H1 (cell line): ENCODE data around the gene WNT7A. TPM values are rescaled to one million over a fixed set of nuclear protein-coding genes. Genes with fewer than 3 reads are reported as not detected.

Experiments used
- CTCF ChIA-PET: fragments of 300-600 bp; sonication (Branson Sonifier 250); formaldehyde crosslinking; loops from one replicate; lab custom pipeline; 2021; ENCODE audit not compliant: partially characterized antibody; lab: Charles Lee
- POLR2A ChIA-PET: fragments of 300-600 bp; sonication (Branson Sonifier 250); formaldehyde crosslinking; loops from one replicate; lab custom pipeline; 2021; ENCODE audit warnings: inconsistent platforms; ENCODE audit not compliant: partially characterized antibody; lab: Charles Lee
- DNase-seq, 2 experiments: peaks; one replicate each; pipeline versions ENCODE4 v3.0.0 to v3.0.0-alpha.2; 2010 to 2022; ENCODE audit warnings: low spot score in 2 of 2, low read depth in 1 of 2, mixed read lengths in 1 of 2
- FAIRE-seq: peaks from 2 replicates; lab custom pipeline; 2011; peaks lifted over from hg19 to GRCh38; lab: Jason Lieb, UNC
- H2AFZ ChIP-seq: 2 replicates; pipeline ENCODE4 v1.8.1; 2012; ENCODE audit warnings: low read length, inconsistent platforms
- H2AK5ac ChIP-seq: 2 replicates; pipeline ENCODE4 v1.6.1; 2013; ENCODE audit warnings: low read depth, low read length
- H2BK120ac ChIP-seq: replicated peaks from 2 replicates; pipeline ENCODE3; 2013; ENCODE audit warnings: low read depth, low read length, inconsistent platforms
- H2BK12ac ChIP-seq: 2 replicates; pipeline ENCODE4 v1.6.1; 2013; ENCODE audit warnings: low read depth, low read length
- H2BK15ac ChIP-seq: 2 replicates; pipeline ENCODE4 v1.6.1; 2013; ENCODE audit warnings: low read length
- H2BK20ac ChIP-seq: 2 replicates; pipeline ENCODE4 v1.6.1; 2013; ENCODE audit warnings: low read length
- H2BK5ac ChIP-seq: 2 replicates; pipeline ENCODE4 v1.6.1; 2013; ENCODE audit warnings: low read depth, low read length
- H3K14ac ChIP-seq: 2 replicates; pipeline ENCODE4 v1.6.1; 2013; ENCODE audit warnings: inconsistent platforms; ENCODE audit not compliant: insufficient read length
- H3K18ac ChIP-seq: 2 replicates; pipeline ENCODE4 v1.6.1; 2013; ENCODE audit warnings: low read length; ENCODE audit errors: extremely low read depth
- H3K23ac ChIP-seq: 2 replicates; pipeline ENCODE4 v1.6.1; 2013; ENCODE audit warnings: inconsistent platforms; ENCODE audit not compliant: insufficient read length
- H3K23me2 ChIP-seq: 2 replicates; pipeline ENCODE4 v1.6.1; 2013; ENCODE audit warnings: low read depth, low read length
- H3K27ac ChIP-seq: 2 replicates; pipeline ENCODE4 v1.6.1; 2011; ENCODE audit warnings: low read depth, low read length, inconsistent platforms
- H3K27me3 ChIP-seq, 4 experiments: replicated peaks in 1 of 4; 1 replicate in 1 of 4; 2 replicates in 3 of 4; pipeline versions ENCODE4 v1.6.1 to v1.8.1; 2011 to 2013; ENCODE audit warnings: low read length in 3 of 4, mild to moderate bottlenecking in 3 of 4, inconsistent platforms in 2 of 4, mixed read lengths in 2 of 4, moderate library complexity in 1 of 4; ENCODE audit not compliant: control insufficient read depth in 3 of 4, insufficient read depth in 3 of 4; ENCODE audit errors: extremely low read depth in 1 of 4
- H3K36me3 ChIP-seq, 4 experiments: 2 replicates each; pipeline versions ENCODE4 v1.6.1 to v1.8.1; 2011 to 2013; ENCODE audit warnings: mild to moderate bottlenecking in 4 of 4, low read length in 3 of 4, moderate library complexity in 2 of 4, control low read depth in 1 of 4, inconsistent platforms in 1 of 4; ENCODE audit not compliant: insufficient read depth in 4 of 4, control insufficient read depth in 2 of 4
- H3K4ac ChIP-seq: replicated peaks from 2 replicates; pipeline ENCODE3; 2013; ENCODE audit warnings: low read length, low read depth, mixed read lengths, inconsistent platforms; ENCODE audit not compliant: insufficient read length
- H3K4me1 ChIP-seq, 4 experiments: replicated peaks in 1 of 4; 1 replicate in 1 of 4; 2 replicates in 3 of 4; pipeline versions ENCODE4 v1.6.1 to v1.8.1; 2011 to 2013; ENCODE audit warnings: low read length in 3 of 4, inconsistent platforms in 2 of 4, mixed read lengths in 1 of 4; ENCODE audit not compliant: insufficient read depth in 4 of 4, control insufficient read depth in 3 of 4
- H3K4me2 ChIP-seq, 2 experiments: 2 replicates each; pipeline versions ENCODE4 v1.6.1 to v1.8.1; 2011 to 2013; ENCODE audit warnings: low read depth in 2 of 2, low read length in 2 of 2, control low read depth in 1 of 2, inconsistent platforms in 1 of 2, mild to moderate bottlenecking in 1 of 2; ENCODE audit not compliant: insufficient read depth in 1 of 2
- H3K4me3 ChIP-seq, 4 experiments: fragments of 200-600, 300-600 bp in 1 of 4; sonication (generic), shearing (Covaris generic), sonication (Bioruptor Twin) in 1 of 4; 2 replicates each; pipeline versions ENCODE4 v1.5.1 to v1.8.1; 2011 to 2016; ENCODE audit warnings: low read length in 4 of 4, low read depth in 3 of 4, control low read depth in 2 of 4, inconsistent platforms in 2 of 4, mild to moderate bottlenecking in 2 of 4, mixed read lengths in 1 of 4, moderate library complexity in 1 of 4; ENCODE audit not compliant: insufficient read depth in 2 of 4; ENCODE audit errors: extremely low read depth in 1 of 4
- H3K56ac ChIP-seq: replicated peaks from 2 replicates; pipeline ENCODE3; 2013; ENCODE audit warnings: low read depth, mild to moderate bottlenecking, mixed read lengths, low read length, inconsistent platforms; ENCODE audit not compliant: insufficient read length
- H3K79me1 ChIP-seq: 2 replicates; pipeline ENCODE4 v1.6.1; 2013; ENCODE audit warnings: low read depth, low read length, control low read depth
- H3K79me2 ChIP-seq, 2 experiments: 2 replicates each; pipeline versions ENCODE4 v1.6.1 to v1.8.1; 2012 to 2013; ENCODE audit warnings: low read length in 2 of 2, mild to moderate bottlenecking in 2 of 2, inconsistent platforms in 1 of 2; ENCODE audit not compliant: insufficient read depth in 2 of 2, control insufficient read depth in 1 of 2
- H3K9ac ChIP-seq, 4 experiments: replicated peaks in 1 of 4; 1 replicate in 1 of 4; 2 replicates in 3 of 4; pipeline versions ENCODE4 v1.6.1 to v1.8.1; 2011 to 2013; ENCODE audit warnings: low read depth in 3 of 4, low read length in 3 of 4, control low read depth in 2 of 4, mild to moderate bottlenecking in 2 of 4, moderate library complexity in 2 of 4, inconsistent platforms in 1 of 4; ENCODE audit errors: extremely low read depth in 1 of 4
- H3K9me3 ChIP-seq, 2 experiments: 2 replicates each; pipeline versions ENCODE4 v1.6.1 to v1.8.1; 2012 to 2013; ENCODE audit warnings: mild to moderate bottlenecking in 2 of 2, moderate library complexity in 2 of 2, control low read depth in 1 of 2, inconsistent platforms in 1 of 2, low read depth in 1 of 2, low read length in 1 of 2, mixed read lengths in 1 of 2; ENCODE audit not compliant: insufficient read depth in 2 of 2
- H4K20me1 ChIP-seq, 2 experiments: replicated peaks in 1 of 2; 2 replicates each; pipeline versions ENCODE3 to v1.8.1; 2011 to 2013; ENCODE audit warnings: inconsistent platforms in 2 of 2, low read length in 2 of 2, mild to moderate bottlenecking in 1 of 2; ENCODE audit not compliant: insufficient read depth in 2 of 2, control insufficient read depth in 1 of 2
- H4K5ac ChIP-seq: 2 replicates; pipeline ENCODE4 v1.6.1; 2013; ENCODE audit warnings: low read length, low read depth, mixed read lengths, inconsistent platforms; ENCODE audit not compliant: insufficient read length
- H4K8ac ChIP-seq: 2 replicates; pipeline ENCODE4 v1.8.0; 2013; ENCODE audit warnings: mild to moderate bottlenecking, moderate library complexity, low read length, inconsistent platforms; ENCODE audit not compliant: insufficient read depth; ENCODE audit errors: extremely low read depth
- H4K91ac ChIP-seq: replicated peaks from 2 replicates; pipeline ENCODE3; 2013; ENCODE audit warnings: low read length, mixed read lengths, inconsistent platforms; ENCODE audit not compliant: insufficient read length
- SP4 ChIP-seq: IDR thresholded peaks from 2 replicates; pipeline ENCODE4 v1.6.1; 2012; ENCODE audit warnings: low read length, inconsistent platforms
- WGBS, 2 experiments: shearing (Covaris generic) in 1 of 2; methylation state at CpG; one replicate each; pipeline versions ENCODE4 v1.1.6 to v1.1.7; 2013 to 2015; ENCODE audit warnings: low lambda C conversion rate in 2 of 2, mixed read lengths in 2 of 2, inconsistent platforms in 1 of 2, low coverage in 1 of 2, missing lambda C conversion rate in 1 of 2; ENCODE audit not compliant: insufficient replicate concordance in 2 of 2, insufficient coverage in 1 of 2, insufficient read length in 1 of 2; ENCODE audit errors: extremely low coverage in 1 of 2, missing lambda C conversion rate in 1 of 2; 5-methylcytosine and 5-hydroxymethylcytosine counted together
- polyA plus RNA-seq, 7 experiments: library from polyadenylated mRNA; depleted of rRNA in 3 of 7; stranded (reverse) in 5 of 7; unstranded in 2 of 7; fragments of >200 nt in 5 of 7; fragments of 200-250 nt in 2 of 7; gene quantifications; 1 replicate in 5 of 7; 2 replicates in 1 of 7; 4 replicates in 1 of 7; pipeline versions ENCODE4 v1.2.1 to v1.2.3, GENCODE V29; 2011 to 2013; ENCODE audit warnings: missing spikeins in 2 of 7, mixed read lengths in 2 of 7
- total RNA-seq: library from RNA; stranded (reverse); fragmentation: NEBNext Ultra II Directional; extraction: Animal tissue kit (Norgen Biotek cat#: 25700); gene quantifications from 2 replicates; pipeline ENCODE4 v1.2.1, GENCODE V29; 2021

WNT7A gene
- total and polyA plus RNA-seq, 2 of the 8 experiments (the other 6 are each of a cell fraction or from before 2014, with no cell fraction given) = 0.02 TPM; not detected in 1

DNA sequence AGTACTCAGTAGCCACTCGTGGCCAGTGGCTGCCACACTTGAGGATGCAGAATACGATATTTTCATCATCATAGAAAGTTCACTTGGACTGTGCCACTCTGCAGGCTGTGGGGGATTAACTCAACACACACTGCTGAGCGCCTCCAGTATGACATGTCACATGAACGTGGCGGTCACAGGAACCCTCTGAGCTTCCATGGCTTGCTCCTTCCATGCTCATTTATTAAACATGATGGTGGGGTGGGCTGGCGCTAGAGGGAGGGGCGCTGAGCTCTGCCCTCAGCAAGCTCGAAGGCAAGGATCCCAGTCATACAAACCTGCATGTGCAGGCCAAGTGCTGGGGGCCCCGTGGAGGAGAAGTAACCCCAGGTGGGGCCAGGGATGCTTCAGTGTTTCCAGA is 85.5 kb downstream of the WNT7A start:
- Histone ChIP-seq H3K27ac (no peak overlapping the region), H3K18ac (no peak overlapping the region), H4K5ac (no peak overlapping the region), H3K9me3 (no peaks in the 10 kb centered on the region), H3K56ac (no peak overlapping the region), H2BK120ac (no peak overlapping the region), H2AFZ (no peak overlapping the region), H3K23me2 (no peaks in the 10 kb centered on the region), H2BK20ac (no peak overlapping the region), H4K20me1 (no peaks in the 10 kb centered on the region), H2BK12ac (no peak overlapping the region), H3K36me3 (no peaks in the 10 kb centered on the region), H2AK5ac (no peak overlapping the region), H2BK5ac (no peak overlapping the region), H4K91ac (no peak overlapping the region), H3K4me2 (no peak overlapping the region), H3K14ac (no peak overlapping the region), H3K79me2 (no peaks in the 10 kb centered on the region), H3K4ac (no peak overlapping the region)
- DNase-seq = no peak
- no peak for FAIRE-seq
- 86% methylated on average over 9 of the region's 9 CpGs; no CpG with 5 or more reads in 1 of the 2 experiments for WGBS, 2 experiments
- CTCF ChIA-PET = interaction anchor here (0.6 to 3.1 kb wide), 10 partner anchors 8 to 142 kb away, joined by 3 to 11 read pairs (median 5); partner anchors contain the start of gene WNT7A
- no peak for TF ChIP-seq SP4
- TF ChIP-seq, all 59 proteins: peak for 0
- no peak overlapping the region for H3K4me3 ChIP-seq
- POLR2A ChIA-PET = no interaction called here
- H4K8ac ChIP-seq = no peak overlapping the region
- H3K9ac ChIP-seq = no peak overlapping the region
- H3K79me1 ChIP-seq = no peaks in the 10 kb centered on the region
- H3K4me1 ChIP-seq = peaks cover 0 to 6% (median 0%) of the 10 kb centered on the region in 4 experiments; a peak in 1 of 7 replicates
- H2BK15ac ChIP-seq = no peak overlapping the region
- H3K27me3 ChIP-seq = peaks cover 0 to 3% (median 0%) of the 10 kb centered on the region in 4 experiments; a peak in 1 of 7 replicates
- no peak overlapping the region for H3K23ac ChIP-seq
